OCI-LY1 (cell line): ENCODE results near the gene MEAK7.
"Not testable (repeated sequence)": the region's sequence is repeated elsewhere in the genome, so short reads cannot be mapped to it uniquely, and the experiment has no call there.

ENCODE experiments used
- H2AFZ ChIP-seq: fragments of 200-600 bp; sonication (generic), shearing (Covaris generic); 2 replicates; pipeline ENCODE4 v1.6.0; 2014; ENCODE audit warnings: antibody characterized with exemption, mild to moderate bottlenecking, low read length
- H3F3A ChIP-seq: fragments of 200-600 bp; sonication (generic), shearing (Covaris generic); 2 replicates; pipeline ENCODE4 v1.6.0; 2014; ENCODE audit warnings: mild to moderate bottlenecking, antibody characterized with exemption, low read length, moderate library complexity; ENCODE audit not compliant: insufficient read depth
- H3K27ac ChIP-seq: fragments of 200-600 bp; sonication (generic); 2 replicates; pipeline ENCODE4 v1.5.1; 2014; ENCODE audit warnings: low read length, mixed run types, mild to moderate bottlenecking, low read depth; ENCODE audit not compliant: poor library complexity, severe bottlenecking
- H3K27me3 ChIP-seq: fragments of 200-600 bp; sonication (generic); 2 replicates; pipeline ENCODE4 v1.6.0; 2014; ENCODE audit warnings: antibody characterized with exemption, mild to moderate bottlenecking, low read length, moderate library complexity; ENCODE audit not compliant: insufficient read depth
- H3K36me3 ChIP-seq: fragments of 200-600 bp; sonication (generic); 2 replicates; pipeline ENCODE4 v1.6.1; 2014; ENCODE audit warnings: mild to moderate bottlenecking, antibody characterized with exemption, low read length, moderate library complexity, mixed read lengths; ENCODE audit not compliant: insufficient read depth
- H3K4me1 ChIP-seq: fragments of 200-600 bp; sonication (generic); 2 replicates; pipeline ENCODE4 v1.5.1; 2014; ENCODE audit warnings: mild to moderate bottlenecking, low read length, moderate library complexity; ENCODE audit not compliant: insufficient read depth, severe bottlenecking
- H3K4me2 ChIP-seq: fragments of 200-600 bp; sonication (generic), shearing (Covaris generic); 2 replicates; pipeline ENCODE4 v1.6.1; 2014; ENCODE audit warnings: low read length
- H3K4me3 ChIP-seq: fragments of 200-600 bp; sonication (generic); 2 replicates; pipeline ENCODE4 v1.5.1; 2014; ENCODE audit warnings: low read length, low read depth, mild to moderate bottlenecking, mixed read lengths; ENCODE audit not compliant: poor library complexity, severe bottlenecking
- H3K79me2 ChIP-seq: fragments of 200-600 bp; shearing (Covaris generic); 2 replicates; pipeline ENCODE4 v1.6.1; 2016; ENCODE audit warnings: mixed run types, low read length, mixed read lengths; ENCODE audit not compliant: insufficient read depth
- H3K9ac ChIP-seq: fragments of 200-600 bp; sonication (generic), shearing (Covaris generic); 2 replicates; pipeline ENCODE4 v1.6.1; 2014; ENCODE audit warnings: mild to moderate bottlenecking, low read length, mixed read lengths
- H3K9me2 ChIP-seq: fragments of 200-600 bp; sonication (generic), shearing (Covaris generic); 2 replicates; pipeline ENCODE4 v1.6.1; 2014; ENCODE audit warnings: low read depth, mild to moderate bottlenecking, low read length, mixed read lengths
- H3K9me3 ChIP-seq: fragments of 200-600 bp; shearing (Covaris generic); 2 replicates; pipeline ENCODE4 v1.6.1; 2014; ENCODE audit warnings: low read length, mixed read lengths
- H4K20me1 ChIP-seq: fragments of 200-600 bp; sonication (generic), shearing (Covaris generic); 2 replicates; pipeline ENCODE4 v1.6.0; 2016; ENCODE audit warnings: mild to moderate bottlenecking, low read length; ENCODE audit not compliant: insufficient read depth
- EZH2 ChIP-seq: fragments of 200-600 bp; sonication (generic), shearing (Covaris generic); IDR thresholded peaks from 2 replicates; pipeline ENCODE4 v1.8.0; 2017; ENCODE audit warnings: borderline replicate concordance, mixed run types, mild to moderate bottlenecking, antibody characterized with exemption, low read length, moderate library complexity, mixed read lengths
- TF ChIP-seq, protein P1 (sequence below): fragments of 200-600 bp; sonication (generic), shearing (Covaris generic); IDR thresholded peaks from 2 replicates; pipeline ENCODE4 v1.5.1; 2017; ENCODE audit warnings: mild to moderate bottlenecking, antibody characterized with exemption, low read length, moderate library complexity, mixed read lengths

Gene MEAK7

GRCh38 chr16:84527532-84528269 lies 23.2 kb upstream of the MEAK7 start:
- no peaks in the 10 kb centered on the region for H3K9me2 ChIP-seq
- no peak overlapping the region for H2AFZ ChIP-seq
- TF ChIP-seq, protein P1, sequence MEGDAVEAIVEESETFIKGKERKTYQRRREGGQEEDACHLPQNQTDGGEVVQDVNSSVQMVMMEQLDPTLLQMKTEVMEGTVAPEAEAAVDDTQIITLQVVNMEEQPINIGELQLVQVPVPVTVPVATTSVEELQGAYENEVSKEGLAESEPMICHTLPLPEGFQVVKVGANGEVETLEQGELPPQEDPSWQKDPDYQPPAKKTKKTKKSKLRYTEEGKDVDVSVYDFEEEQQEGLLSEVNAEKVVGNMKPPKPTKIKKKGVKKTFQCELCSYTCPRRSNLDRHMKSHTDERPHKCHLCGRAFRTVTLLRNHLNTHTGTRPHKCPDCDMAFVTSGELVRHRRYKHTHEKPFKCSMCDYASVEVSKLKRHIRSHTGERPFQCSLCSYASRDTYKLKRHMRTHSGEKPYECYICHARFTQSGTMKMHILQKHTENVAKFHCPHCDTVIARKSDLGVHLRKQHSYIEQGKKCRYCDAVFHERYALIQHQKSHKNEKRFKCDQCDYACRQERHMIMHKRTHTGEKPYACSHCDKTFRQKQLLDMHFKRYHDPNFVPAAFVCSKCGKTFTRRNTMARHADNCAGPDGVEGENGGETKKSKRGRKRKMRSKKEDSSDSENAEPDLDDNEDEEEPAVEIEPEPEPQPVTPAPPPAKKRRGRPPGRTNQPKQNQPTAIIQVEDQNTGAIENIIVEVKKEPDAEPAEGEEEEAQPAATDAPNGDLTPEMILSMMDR: no peak
- TF ChIP-seq EZH2: no peak
- H4K20me1 ChIP-seq: no peaks in the 10 kb centered on the region
- H3F3A ChIP-seq: no peaks in the 10 kb centered on the region
- no peak overlapping the region for H3K4me2 ChIP-seq
- peaks cover 28% of the 10 kb centered on the region; the same call in 1 of the 2 replicates for H3K27me3 ChIP-seq
- no peaks in the 10 kb centered on the region for H3K4me1 ChIP-seq
- H3K79me2 ChIP-seq: no peaks in the 10 kb centered on the region
- H3K27ac ChIP-seq: no peak overlapping the region
- no peak overlapping the region for H3K4me3 ChIP-seq
- H3K9ac ChIP-seq: no peak overlapping the region
- no peaks in the 10 kb centered on the region; the same call in 1 of the 2 replicates for H3K36me3 ChIP-seq
- H3K9me3 ChIP-seq: peaks cover 13% of the 10 kb centered on the region; the same call in 1 of the 2 replicates

- TF ChIP-seq, protein P1: no peak
- no peak for TF ChIP-seq EZH2
- Histone ChIP-seq H3K27ac (no peak overlapping the region), H3K79me2 (no peaks in the 10 kb centered on the region), H3F3A (no peaks in the 10 kb centered on the region), H2AFZ (no peak overlapping the region), H3K9me3 (peaks cover 13% of the 10 kb centered on the region; the same call in 1 of the 2 replicates), H3K4me2 (no peak overlapping the region), H4K20me1 (no peaks in the 10 kb centered on the region), H3K36me3 (no peaks in the 10 kb centered on the region; the same call in 1 of the 2 replicates), H3K27me3 (peaks cover 25% of the 10 kb centered on the region; the same call in 1 of the 2 replicates), H3K9me2 (no peaks in the 10 kb centered on the region), H3K4me3 (no peak overlapping the region), H3K4me1 (no peaks in the 10 kb centered on the region), H3K9ac (no peak overlapping the region)
These were observed 22.5 kb upstream of the MEAK7 start for GRCh38 chr16:84526794-84527531.

- peaks cover 11% of the 10 kb centered on the region; the same call in 1 of the 2 replicates for H3K9me3 ChIP-seq
- H2AFZ ChIP-seq: not testable (repeated sequence)
These were observed 20.6 kb upstream of the MEAK7 start for GRCh38 chr16:84524941-84525581.

More at GRCh38 chr16:84524941-84525581, 20.6 kb upstream of the MEAK7 start:
- H3K27ac ChIP-seq, H3F3A ChIP-seq, H3K4me3 ChIP-seq, H3K9me2 ChIP-seq, H3K79me2 ChIP-seq, H4K20me1 ChIP-seq, H3K4me1 ChIP-seq, H3K4me2 ChIP-seq, H3K36me3 ChIP-seq, H3K9ac ChIP-seq: not testable (repeated sequence)
- peaks cover 12% of the 10 kb centered on the region; the same call in 1 of the 2 replicates for H3K27me3 ChIP-seq
